ENCODE measurements around the gene SETX. TPM values are rescaled to one million over a fixed set of nuclear protein-coding genes. Genes with fewer than 3 reads are reported as not detected.

SETX gene
- total RNA-seq, 1 experiment from 2014 or later = 44.3 TPM

DNA sequence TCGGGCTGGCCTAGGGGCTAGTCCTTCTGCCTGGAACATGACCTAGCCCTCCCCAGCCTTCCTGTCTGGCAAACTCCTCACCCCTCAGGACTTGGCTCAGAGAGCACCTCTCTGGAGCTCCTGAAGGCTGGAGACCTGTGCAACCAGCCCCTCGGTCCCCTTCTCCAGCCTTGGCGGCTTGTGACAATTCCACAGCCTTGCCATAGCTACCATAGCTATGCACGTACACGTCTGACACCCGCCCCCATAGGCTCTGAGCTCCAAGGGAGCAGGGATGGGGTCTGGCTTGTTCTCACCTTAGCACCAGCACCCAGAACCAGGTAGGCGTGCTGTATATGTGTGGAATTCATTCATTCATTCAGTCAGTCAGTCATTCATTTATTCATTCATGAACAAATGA lies 143.2 kb downstream of the SETX start:
- Mint-ChIP-seq H3K4me3 (no peak overlapping the region), H3K27ac (peak overlapping the region in 2 of 3 experiments; percentile 39 to 40; a peak in 2 of 7 replicates), H3K27me3 (ENCODE audit: low read depth) (peaks cover 4% of the 10 kb centered on the region), H3K36me3 (ENCODE audit: insufficient read depth in 1 of 3, low read depth in 3 of 3) (no peaks in the 10 kb centered on the region), H3K9me3 (no peaks in the 10 kb centered on the region; a peak in 1 of 5 replicates), H3K4me1 (peaks cover 11 to 22% of the 10 kb centered on the region in 2 experiments)
- Histone ChIP-seq H2BK120ac (ENCODE audit: low read depth, low read length, poor library complexity, severe bottlenecking) (no peak overlapping the region), H3K9ac (ENCODE audit: extremely low read depth, insufficient read length, low read length) (no peak overlapping the region), H3K4me1 (ENCODE audit: insufficient read depth, low read length) (no peaks in the 10 kb centered on the region), H2BK12ac (ENCODE audit: insufficient read length, low read depth, low read length) (no peak overlapping the region), H4K20me1 (ENCODE audit: control insufficient read depth, insufficient read depth, insufficient read length) (no peaks in the 10 kb centered on the region), H3K4me2 (ENCODE audit: insufficient read depth, insufficient read length, low read length) (no peak overlapping the region), H3K23ac (ENCODE audit: insufficient read length, low read depth, low read length) (no peak overlapping the region), H3K4ac (ENCODE audit: low read depth, low read length) (no peak overlapping the region), H3K79me1 (ENCODE audit: insufficient read depth, low read depth, low read length, poor library complexity, severe bottlenecking) (no peaks in the 10 kb centered on the region), H2AK5ac (ENCODE audit: insufficient read length, low read length) (no peak overlapping the region), H4K8ac (replicated peaks; ENCODE audit: insufficient read length, low read depth, low read length) (no peak overlapping the region), H4K5ac (ENCODE audit: insufficient read length, low read depth, low read length) (no peak overlapping the region), H3K27me3 (ENCODE audit: insufficient read depth, low read length) (no peaks in the 10 kb centered on the region), H3K79me2 (ENCODE audit: insufficient read depth, low read length) (no peaks in the 10 kb centered on the region), H3K56ac (ENCODE audit: insufficient read length, low read depth, low read length) (no peak overlapping the region), H3K9me3 (ENCODE audit: control insufficient read depth, low read depth, low read length) (no peaks in the 10 kb centered on the region), H2AFZ (ENCODE audit: low read length) (no peak overlapping the region), H3T11ph (ENCODE audit: low read length) (no peak overlapping the region), H2BK20ac (ENCODE audit: low read depth, low read length, poor library complexity, severe bottlenecking) (no peak overlapping the region), H2BK15ac (ENCODE audit: low read depth, low read length) (no peak overlapping the region), H2BK5ac (ENCODE audit: insufficient read length, low read length) (no peak overlapping the region), H3K14ac (ENCODE audit: insufficient read depth, low read length) (no peak overlapping the region), H3K18ac (ENCODE audit: insufficient read length, low read depth, low read length) (no peak overlapping the region), H3K27ac (ENCODE audit: insufficient read length, low read depth, low read length) (no peak overlapping the region), H3K23me2 (ENCODE audit: insufficient read length, low read depth, low read length, poor library complexity, severe bottlenecking) (peaks cover 6% of the 10 kb centered on the region), H4K91ac (ENCODE audit: insufficient read length, low read depth, low read length) (no peak overlapping the region)
- TF ChIP-seq, protein P1, sequence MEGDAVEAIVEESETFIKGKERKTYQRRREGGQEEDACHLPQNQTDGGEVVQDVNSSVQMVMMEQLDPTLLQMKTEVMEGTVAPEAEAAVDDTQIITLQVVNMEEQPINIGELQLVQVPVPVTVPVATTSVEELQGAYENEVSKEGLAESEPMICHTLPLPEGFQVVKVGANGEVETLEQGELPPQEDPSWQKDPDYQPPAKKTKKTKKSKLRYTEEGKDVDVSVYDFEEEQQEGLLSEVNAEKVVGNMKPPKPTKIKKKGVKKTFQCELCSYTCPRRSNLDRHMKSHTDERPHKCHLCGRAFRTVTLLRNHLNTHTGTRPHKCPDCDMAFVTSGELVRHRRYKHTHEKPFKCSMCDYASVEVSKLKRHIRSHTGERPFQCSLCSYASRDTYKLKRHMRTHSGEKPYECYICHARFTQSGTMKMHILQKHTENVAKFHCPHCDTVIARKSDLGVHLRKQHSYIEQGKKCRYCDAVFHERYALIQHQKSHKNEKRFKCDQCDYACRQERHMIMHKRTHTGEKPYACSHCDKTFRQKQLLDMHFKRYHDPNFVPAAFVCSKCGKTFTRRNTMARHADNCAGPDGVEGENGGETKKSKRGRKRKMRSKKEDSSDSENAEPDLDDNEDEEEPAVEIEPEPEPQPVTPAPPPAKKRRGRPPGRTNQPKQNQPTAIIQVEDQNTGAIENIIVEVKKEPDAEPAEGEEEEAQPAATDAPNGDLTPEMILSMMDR (conservative IDR thresholded peaks at IDR 0.05) = no peak
- DNase-seq = no peak
- no CpG with 5 or more reads among the region's 7 CpGs for WGBS (ENCODE audit: extremely low coverage, insufficient read length, low lambda C conversion rate)

Other genes starting within 250 kb of the SETX start
- 0.52 and 0.66 TPM in 2 replicates for gene NTNG2, start 192.9 kb downstream of the SETX start, total RNA-seq (2021)
- 24.2 and 26.9 TPM in 2 replicates for gene TTF1, start 51.9 kb upstream of the SETX start, total RNA-seq (2021)
- 0.72 and 0.86 TPM in 2 replicates for gene CFAP77, start 55.2 kb upstream of the SETX start, total RNA-seq (2021)
- gene BARHL1, start 227.6 kb upstream of the SETX start, total RNA-seq (2021) = not detected in 2 replicates